Esophagus muscularis mucosa (tissue), 4 donors: Measurements from ENCODE around the gene STX16. TPM values are rescaled to one million over a fixed set of nuclear protein-coding genes. Genes with fewer than 3 reads are reported as not detected.

ENCODE experiments used
- DNase-seq: peaks from one replicate; pipeline ENCODE4 v3.0.0-alpha.2; 2017; ENCODE audit errors: extremely low spot score
- H3K27ac ChIP-seq, 4 donors: fragments of 200-600 bp; sonication (generic); replicated peaks in 1 of 4; 1 replicate in 3 of 4; 2 replicates in 1 of 4; pipeline ENCODE4 v1.5.1; 2016 to 2019; ENCODE audit warnings: mild to moderate bottlenecking in 1 of 4
- H3K27me3 ChIP-seq, 4 donors: fragments of 200-600 bp; sonication (generic); one replicate each; pipeline versions ENCODE4 v1.5.1 to v1.6.0; 2016 to 2019
- H3K36me3 ChIP-seq, 4 donors: fragments of 200-600 bp; sonication (generic); one replicate each; pipeline ENCODE4 v1.5.1; 2016 to 2019
- H3K4me1 ChIP-seq, 4 donors: fragments of 200-600 bp; sonication (generic); one replicate each; pipeline ENCODE4 v1.5.1; 2016 to 2019
- H3K4me3 ChIP-seq, 4 donors: fragments of 200-600 bp; sonication (generic); 1 replicate in 2 of 4; 2 replicates in 2 of 4; pipeline ENCODE4 v1.5.1; 2016 to 2019; ENCODE audit warnings: mild to moderate bottlenecking in 4 of 4, moderate library complexity in 1 of 4
- H3K9me3 ChIP-seq, 4 donors: fragments of 200-600 bp; sonication (generic); 1 replicate in 3 of 4; 2 replicates in 1 of 4; pipeline ENCODE4 v1.5.1; 2016 to 2019
- EP300 ChIP-seq: sonication (generic); formaldehyde crosslinking; IDR thresholded peaks from one replicate; pipeline ENCODE4 v1.6.1; 2017; ENCODE audit warnings: antibody characterized with exemption
- POLR2A ChIP-seq: fragments of 450-650 bp; IDR thresholded peaks from one replicate; pipeline ENCODE4 v1.6.1; 2017; ENCODE audit warnings: antibody characterized with exemption, moderate library complexity, mild to moderate bottlenecking, low read depth
- POLR2AphosphoS5 ChIP-seq, 2 donors: sonication (generic); formaldehyde crosslinking; IDR thresholded peaks; one replicate each; pipeline ENCODE4 v1.6.1; 2017; ENCODE audit warnings: antibody characterized with exemption in 2 of 2
- WGBS: methylation state at CpG from one replicate; pipeline ENCODE4 v1.1.5; 2018; 5-methylcytosine and 5-hydroxymethylcytosine counted together
- intact Hi-C: fragments of 100-400 bp; cut with DNase I; formaldehyde crosslinking; loops from one replicate; pipeline ENCODE4 v1.15.1; 2023
- total RNA-seq, 4 donors: library from RNA; depleted of rRNA; stranded (reverse); fragments of >200 nt; gene quantifications; one replicate each; pipeline versions ENCODE4 v1.1.0 to v1.2.1, GENCODE V29; 2016
- TF ChIP-seq, protein P1 (sequence below), 3 experiments: fragments of 200-600 bp in 2 of 3; fragments of 450-650 bp in 1 of 3; sonication (generic) in 2 of 3; IDR thresholded peaks; one replicate each; pipeline ENCODE4 v1.5.1; 2017 to 2019; ENCODE audit warnings: antibody characterized with exemption in 3 of 3, mild to moderate bottlenecking in 2 of 3, moderate library complexity in 1 of 3

The STX16 gene
- total RNA-seq, 4 donors from 2014 or later: 36.6 to 57.7 (median 43.5) TPM

GRCh38 chr20:58622671-58623578 is 28.2 kb upstream of the STX16 start:
- no peak for DNase-seq
- intact Hi-C loops: no loop called here
- Histone ChIP-seq H3K4me1 (peaks cover 3 to 19% (median 17%) of the 10 kb centered on the region in 4 donors), H3K27me3 (no peaks in the 10 kb centered on the region), H3K27ac (no peak overlapping the region), H3K36me3 (no peaks in the 10 kb centered on the region), H3K4me3 (no peak overlapping the region), H3K9me3 (no peaks in the 10 kb centered on the region)
- TF ChIP-seq POLR2AphosphoS5 (IDR thresholded peaks at IDR 0.05): no peak
- no peak for TF ChIP-seq POLR2A
- TF ChIP-seq, protein P1, sequence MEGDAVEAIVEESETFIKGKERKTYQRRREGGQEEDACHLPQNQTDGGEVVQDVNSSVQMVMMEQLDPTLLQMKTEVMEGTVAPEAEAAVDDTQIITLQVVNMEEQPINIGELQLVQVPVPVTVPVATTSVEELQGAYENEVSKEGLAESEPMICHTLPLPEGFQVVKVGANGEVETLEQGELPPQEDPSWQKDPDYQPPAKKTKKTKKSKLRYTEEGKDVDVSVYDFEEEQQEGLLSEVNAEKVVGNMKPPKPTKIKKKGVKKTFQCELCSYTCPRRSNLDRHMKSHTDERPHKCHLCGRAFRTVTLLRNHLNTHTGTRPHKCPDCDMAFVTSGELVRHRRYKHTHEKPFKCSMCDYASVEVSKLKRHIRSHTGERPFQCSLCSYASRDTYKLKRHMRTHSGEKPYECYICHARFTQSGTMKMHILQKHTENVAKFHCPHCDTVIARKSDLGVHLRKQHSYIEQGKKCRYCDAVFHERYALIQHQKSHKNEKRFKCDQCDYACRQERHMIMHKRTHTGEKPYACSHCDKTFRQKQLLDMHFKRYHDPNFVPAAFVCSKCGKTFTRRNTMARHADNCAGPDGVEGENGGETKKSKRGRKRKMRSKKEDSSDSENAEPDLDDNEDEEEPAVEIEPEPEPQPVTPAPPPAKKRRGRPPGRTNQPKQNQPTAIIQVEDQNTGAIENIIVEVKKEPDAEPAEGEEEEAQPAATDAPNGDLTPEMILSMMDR (IDR thresholded peaks at IDR 0.05): no peak
- TF ChIP-seq EP300: no peak
- WGBS: 91% methylated on average over 13 of the region's 13 CpGs

- WGBS: 78% methylated on average over 18 of the region's 29 CpGs
- DNase-seq: no peak
- Histone ChIP-seq H3K27ac (no peak overlapping the region), H3K4me1 (peaks cover 3 to 19% (median 16%) of the 10 kb centered on the region in 4 donors), H3K4me3 (no peak overlapping the region), H3K36me3 (no peaks in the 10 kb centered on the region), H3K27me3 (no peaks in the 10 kb centered on the region), H3K9me3 (no peaks in the 10 kb centered on the region)
- intact Hi-C loops: no loop called here
- TF ChIP-seq EP300: no peak
- TF ChIP-seq POLR2AphosphoS5 (IDR thresholded peaks at IDR 0.05): peak; percentile 17 to 45
These were observed 27.3 kb upstream of the STX16 start for GRCh38 chr20:58623579-58624473.

DNA sequence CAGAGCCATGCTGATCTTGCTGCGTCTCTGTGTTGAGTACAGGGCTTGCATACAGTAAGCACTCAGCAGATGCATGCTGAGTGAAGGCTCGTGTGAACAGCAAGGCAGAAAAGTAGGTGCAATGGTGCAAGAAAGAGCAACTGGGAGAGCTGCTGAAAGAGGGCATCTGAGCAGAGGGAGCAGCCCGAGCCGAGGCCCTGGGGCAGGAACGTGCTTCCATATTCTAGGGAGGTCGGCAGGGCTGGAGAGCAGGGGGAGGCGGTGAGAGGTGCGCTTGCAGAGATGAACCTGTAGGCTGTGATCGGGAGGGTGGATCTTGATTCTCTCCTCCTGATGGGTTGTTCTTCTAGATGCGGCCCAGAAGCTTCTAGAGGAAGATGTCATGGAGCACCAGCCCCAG is 26.4 kb upstream of the STX16 start:
- Histone ChIP-seq H3K36me3 (no peaks in the 10 kb centered on the region), H3K4me3 (no peak overlapping the region), H3K4me1 (peaks cover 3 to 15% (median 10%) of the 10 kb centered on the region in 4 donors), H3K27me3 (no peaks in the 10 kb centered on the region), H3K27ac (no peak overlapping the region), H3K9me3 (no peaks in the 10 kb centered on the region)
- no peak for TF ChIP-seq EP300
- TF ChIP-seq POLR2A: no peak
- TF ChIP-seq, protein P1 (IDR thresholded peaks at IDR 0.05): no peak
- no peak for TF ChIP-seq POLR2AphosphoS5 (IDR thresholded peaks at IDR 0.05)
- WGBS: 91% methylated on average over 10 of the region's 10 CpGs
- intact Hi-C loops: no loop called here
- no peak for DNase-seq

GRCh38 chr20:58625585-58625984 is 25.5 kb upstream of the STX16 start:
- Histone ChIP-seq H3K36me3 (no peaks in the 10 kb centered on the region), H3K27ac (no peak overlapping the region), H3K27me3 (no peaks in the 10 kb centered on the region), H3K9me3 (no peaks in the 10 kb centered on the region), H3K4me3 (no peak overlapping the region), H3K4me1 (peaks cover 3 to 15% (median 10%) of the 10 kb centered on the region in 4 donors)
- 80% methylated on average over 6 of the region's 6 CpGs for WGBS
- intact Hi-C loops: no loop called here
- TF ChIP-seq EP300: no peak
- no peak for TF ChIP-seq POLR2A
- TF ChIP-seq, protein P1 (IDR thresholded peaks at IDR 0.05): no peak
- TF ChIP-seq POLR2AphosphoS5 (IDR thresholded peaks at IDR 0.05): no peak
- DNase-seq: no peak

DNA sequence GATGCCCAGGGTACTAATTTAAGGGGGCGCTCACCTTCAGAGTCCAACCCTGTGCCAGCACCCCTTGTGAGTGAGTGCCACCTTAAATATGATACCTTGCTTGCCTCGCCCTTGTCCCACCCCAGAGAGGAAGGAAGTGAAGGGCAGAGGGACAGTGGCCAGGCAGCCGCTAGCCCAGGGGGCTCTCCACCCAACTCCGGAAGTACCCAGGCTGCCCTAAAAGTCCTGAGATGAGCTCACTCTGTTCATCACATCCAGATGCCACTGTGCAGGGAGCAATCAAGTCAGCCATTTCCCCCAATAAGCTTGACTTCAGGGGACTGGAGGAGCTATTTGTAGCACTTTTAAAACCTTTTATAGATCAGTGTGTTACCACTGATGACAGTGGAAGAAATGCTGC is 25.0 kb upstream of the STX16 start:
- no peak for DNase-seq
- Histone ChIP-seq H3K36me3 (no peaks in the 10 kb centered on the region), H3K4me3 (no peak overlapping the region), H3K4me1 (peaks cover 3 to 15% (median 10%) of the 10 kb centered on the region in 4 donors), H3K9me3 (no peaks in the 10 kb centered on the region), H3K27me3 (no peaks in the 10 kb centered on the region), H3K27ac (no peak overlapping the region)
- intact Hi-C loops: no loop called here
- TF ChIP-seq EP300 (no peak), POLR2A (no peak), POLR2AphosphoS5 (IDR thresholded peaks at IDR 0.05) (no peak)
- TF ChIP-seq, protein P1 (IDR thresholded peaks at IDR 0.05): no peak
- 100% methylated on average over 1 of the region's 4 CpGs for WGBS
